GM21360 (cell line): ENCODE results near the gene JAML.

Source experiments
- ATAC-seq: cut with Tn5 transposase; IDR thresholded peaks from one replicate; pipeline ENCODE4 v1.9.1; 2021; ENCODE audit warnings: mild to moderate bottlenecking, moderate library complexity; ENCODE audit not compliant: unreplicated experiment

Gene JAML

DNA sequence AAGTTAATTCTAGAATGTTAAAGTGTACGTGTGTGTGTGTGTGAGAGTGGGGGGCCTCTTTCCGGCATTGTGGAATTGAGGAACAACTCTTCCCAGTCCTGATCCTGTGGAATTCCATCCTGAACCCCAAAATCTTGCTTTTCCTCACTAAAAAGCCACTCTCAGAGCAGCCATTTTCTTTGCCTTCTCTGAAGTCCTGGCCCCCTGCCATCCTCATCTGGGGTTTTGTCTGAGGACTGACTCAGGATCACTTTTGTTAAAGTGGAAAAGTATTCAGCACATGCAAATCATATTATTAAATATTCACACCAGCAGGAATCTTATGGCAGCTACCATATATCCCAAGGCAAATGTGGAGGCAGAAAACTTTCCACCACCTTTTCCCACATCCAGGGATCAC, 76.0 kb downstream of the JAML start:
- ATAC-seq: no peak

DNA sequence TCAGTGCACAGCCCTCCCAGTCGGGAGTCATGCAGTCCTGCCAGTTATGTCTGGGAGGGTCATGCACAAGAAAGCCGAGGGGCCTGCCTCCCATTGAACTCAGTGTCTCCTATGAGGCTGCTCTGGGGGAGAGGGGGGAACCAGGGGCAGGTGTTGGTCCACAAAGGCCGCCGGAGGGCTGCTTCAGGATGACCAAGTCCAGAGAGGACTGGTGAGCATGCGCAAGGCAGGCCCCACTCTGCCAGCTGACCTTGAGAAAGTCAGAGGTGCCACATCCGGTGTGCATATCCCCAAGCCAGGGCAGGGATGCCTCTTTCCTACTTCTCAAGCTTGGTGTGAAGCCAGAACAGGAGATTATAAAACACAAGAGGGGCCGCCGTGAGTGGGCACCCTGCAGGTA, 76.6 kb downstream of the JAML start:
- ATAC-seq: no peak

DNA sequence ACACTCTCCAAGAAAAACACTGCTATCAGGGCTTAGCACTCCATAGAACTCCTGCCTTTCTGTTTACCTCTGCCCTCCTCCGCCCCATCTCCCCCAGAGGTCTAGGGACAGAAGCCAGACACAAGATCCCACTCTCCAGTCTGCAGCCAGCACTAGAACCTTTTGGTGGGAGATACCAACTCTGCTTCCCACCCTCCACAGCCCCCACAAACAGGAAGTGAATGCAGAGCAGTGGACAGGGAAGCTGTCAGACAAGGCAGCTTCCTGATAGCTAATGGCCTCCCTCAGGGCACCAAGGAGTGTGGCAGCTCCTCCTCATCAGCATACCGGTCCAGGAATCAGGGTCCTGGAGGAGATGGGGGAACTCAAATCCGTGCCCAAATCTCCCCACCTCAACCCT, 77.3 kb downstream of the JAML start:
- no peak for ATAC-seq

DNA sequence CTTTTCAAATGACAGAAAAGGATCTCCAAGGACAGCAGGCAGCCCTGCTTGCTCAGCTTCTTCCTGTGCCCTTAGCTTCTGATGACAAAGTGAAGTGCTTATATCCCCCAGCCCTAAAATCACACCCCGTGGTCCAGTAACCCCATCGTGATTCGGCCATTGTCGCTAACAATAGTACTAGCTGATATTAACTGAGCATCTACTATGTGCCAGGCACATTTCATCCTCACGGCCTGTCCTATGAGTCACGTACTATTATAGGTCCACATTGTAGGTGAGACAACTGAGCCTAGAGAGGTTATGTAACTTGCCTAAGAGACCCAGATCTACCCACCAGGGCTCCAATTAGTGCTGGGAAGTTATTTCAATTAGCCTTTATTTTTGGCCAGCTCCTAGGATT, 78.3 kb downstream of the JAML start:
- no peak for ATAC-seq

DNA sequence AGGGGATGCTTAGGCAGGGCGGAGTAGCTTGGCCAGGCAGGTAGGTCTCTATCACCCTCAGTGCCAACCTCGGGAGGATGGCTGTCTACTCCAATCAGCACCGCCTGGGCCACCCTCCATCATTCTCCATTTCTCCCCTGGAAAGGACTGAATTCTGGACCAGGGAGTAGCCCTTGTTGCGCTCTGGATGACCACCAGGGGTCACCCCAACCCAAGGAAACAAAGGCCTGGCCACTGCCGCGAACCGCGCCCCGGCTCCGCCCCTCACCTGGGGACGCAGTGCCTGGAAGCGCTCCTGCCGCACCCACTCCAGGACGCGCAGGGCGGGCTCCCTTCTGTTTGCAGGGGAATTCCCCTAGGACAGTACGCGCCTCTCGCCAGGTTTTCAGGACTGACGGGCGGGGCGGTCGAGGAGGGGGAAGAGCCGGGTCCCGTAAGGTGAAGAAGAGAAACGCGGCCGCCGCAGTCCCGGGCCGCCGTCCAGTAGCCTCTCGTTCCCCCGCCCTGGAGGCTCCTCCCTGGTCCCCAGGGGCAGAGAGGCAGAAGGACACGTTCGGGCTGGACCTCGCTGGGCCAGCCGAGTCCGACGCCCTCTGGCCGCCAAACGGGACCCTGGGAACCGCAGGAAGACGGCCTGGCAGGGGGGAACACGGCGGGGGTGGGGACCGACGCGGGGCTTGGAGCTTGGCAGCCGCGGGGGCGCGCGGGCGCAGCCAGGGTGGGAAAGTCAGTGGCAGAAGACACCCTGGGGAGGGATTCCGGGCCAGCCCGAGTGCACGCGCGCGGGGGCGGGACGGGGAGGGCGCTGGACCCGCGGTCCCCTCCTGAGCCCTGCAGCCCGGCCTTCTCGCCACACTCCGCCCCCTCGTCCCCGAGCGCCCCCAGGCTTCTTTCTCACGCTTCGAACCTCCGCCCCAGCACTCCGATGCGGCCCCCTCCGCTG, 79.3 kb downstream of the JAML start:
- ATAC-seq: peak; percentile 83

DNA sequence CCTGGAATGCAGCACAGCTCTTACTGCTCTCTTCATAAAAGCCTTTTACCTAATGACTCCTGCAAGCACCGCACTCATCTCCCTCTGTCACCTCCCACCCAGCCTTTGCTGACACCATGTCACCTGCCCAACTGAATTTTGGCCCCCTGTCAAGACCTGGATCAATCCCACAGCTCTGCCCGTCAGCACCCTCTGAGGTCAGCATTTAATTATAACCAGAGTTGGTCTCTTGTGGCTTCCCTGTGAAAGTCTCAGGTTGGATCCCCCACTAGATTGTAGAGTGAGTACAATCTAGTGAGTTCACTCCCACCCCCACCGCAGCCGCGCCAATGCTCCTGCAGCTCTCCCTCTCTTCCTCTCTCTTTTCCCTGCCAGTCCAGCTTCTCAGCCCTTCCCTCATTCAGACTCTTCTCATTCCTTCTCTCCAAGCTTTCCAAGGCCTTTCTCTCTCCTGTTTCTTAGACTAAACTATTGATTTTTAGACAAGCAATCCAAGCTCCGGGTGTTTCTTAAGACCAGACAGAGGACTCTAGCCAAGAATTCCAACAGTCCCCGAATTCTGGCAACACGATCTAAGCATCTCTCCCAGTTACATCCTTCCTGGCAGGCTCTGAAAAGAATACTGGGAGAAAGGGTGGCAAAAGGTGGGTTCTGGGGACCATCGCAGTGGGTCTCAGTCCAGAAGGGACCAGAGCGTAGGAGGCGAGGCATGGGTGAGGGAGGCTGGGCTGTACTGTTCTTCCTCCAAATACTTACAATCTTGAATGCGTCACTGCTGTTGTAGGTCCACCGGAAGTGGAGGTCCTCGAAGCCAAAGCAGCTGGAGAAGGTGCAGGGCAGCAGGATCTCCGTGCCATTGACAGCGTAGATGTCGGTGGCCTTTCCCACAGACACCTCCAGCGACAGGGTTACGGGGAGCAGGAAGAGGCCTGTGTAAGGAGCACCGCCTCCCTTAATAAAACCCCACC, 80.2 kb downstream of the JAML start:
- no peak for ATAC-seq
